Breast epithelium (tissue), 4 donors: ENCODE results near the gene KLC1. TPM values are rescaled to one million over a fixed set of nuclear protein-coding genes. Genes with fewer than 3 reads are reported as not detected.

Source experiments
- DNase-seq, 2 donors: peaks; one replicate each; pipeline ENCODE4 v3.0.0-alpha.2; 2019; ENCODE audit warnings: low spot score in 2 of 2
- H3K27ac ChIP-seq, 2 donors: fragments of 200-600 bp; sonication (generic) in 1 of 2; one replicate each; pipeline ENCODE4 v1.5.1; 2016 to 2019; ENCODE audit warnings: mild to moderate bottlenecking in 1 of 2
- H3K27me3 ChIP-seq, 2 donors: fragments of 200-600 bp; sonication (generic) in 1 of 2; one replicate each; pipeline versions ENCODE4 v1.5.1 to v1.6.0; 2017 to 2019; ENCODE audit warnings: control low read depth in 1 of 2, mild to moderate bottlenecking in 1 of 2
- H3K36me3 ChIP-seq: fragments of 200-600 bp; one replicate; pipeline ENCODE4 v1.5.1; 2019
- H3K4me1 ChIP-seq, 2 donors: fragments of 200-600 bp; sonication (generic); one replicate each; pipeline ENCODE4 v1.5.1; 2016 to 2019; ENCODE audit warnings: control low read depth in 1 of 2
- H3K4me3 ChIP-seq, 3 donors: fragments of 200-600 bp; sonication (generic); 1 replicate in 2 of 3; 2 replicates in 1 of 3; pipeline ENCODE4 v1.5.1; 2016 to 2019; ENCODE audit warnings: mild to moderate bottlenecking in 3 of 3, moderate library complexity in 2 of 3
- H3K9me3 ChIP-seq, 2 donors: fragments of 200-600 bp; sonication (generic) in 1 of 2; one replicate each; pipeline ENCODE4 v1.5.1; 2016 to 2019; ENCODE audit warnings: control low read depth in 1 of 2
- CTCF ChIP-seq, 3 donors: fragments of 450-650 bp; IDR thresholded peaks; one replicate each; pipeline ENCODE4 v1.5.1; 2016 to 2017; ENCODE audit warnings: antibody characterized with exemption in 3 of 3, mild to moderate bottlenecking in 3 of 3, moderate library complexity in 3 of 3
- POLR2A ChIP-seq: fragments of 450-650 bp; IDR thresholded peaks from one replicate; pipeline ENCODE4 v1.6.1; 2016; ENCODE audit warnings: antibody characterized with exemption, mild to moderate bottlenecking, moderate library complexity
- POLR2AphosphoS5 ChIP-seq, 3 donors: sonication (generic); formaldehyde crosslinking; IDR thresholded peaks; one replicate each; pipeline ENCODE4 v1.6.1; 2017; ENCODE audit warnings: antibody characterized with exemption in 3 of 3
- intact Hi-C: fragments of 100-400 bp; cut with DNase I; formaldehyde crosslinking; loops from one replicate; pipeline ENCODE4 v1.15.1; 2023; ENCODE audit warnings: low total_unique reads
- total RNA-seq, 3 donors: library from RNA; depleted of rRNA; stranded (reverse); fragments of >200 nt; gene quantifications; one replicate each; pipeline ENCODE4 v1.1.0, GENCODE V29; 2016

The KLC1 gene
- total RNA-seq, 3 donors from 2014 or later, result 222 to 275 (median 253) TPM

- no peak for DNase-seq
- H3K36me3 ChIP-seq, result no peaks in the 10 kb centered on the region
- no peak overlapping the region for H3K4me3 ChIP-seq
- H3K4me1 ChIP-seq, result peaks cover 0 to 17% of the 10 kb centered on the region in 2 donors
- TF ChIP-seq POLR2A (no peak), CTCF (IDR thresholded peaks at IDR 0.05) (peak in 1 of 3 donors; percentile 19)
- peak overlapping the region; percentile 80 to 84 for H3K27ac ChIP-seq
- H3K9me3 ChIP-seq, result no peaks in the 10 kb centered on the region
- intact Hi-C loops, result no loop called here
- H3K27me3 ChIP-seq, result no peaks in the 10 kb centered on the region
Measured at GRCh38 chr14:103729496-103730448, 100.8 kb downstream of the KLC1 start.

- Histone ChIP-seq H3K4me3 (no peak overlapping the region), H3K36me3 (no peaks in the 10 kb centered on the region), H3K27me3 (no peaks in the 10 kb centered on the region), H3K27ac (peak overlapping the region in 1 of 2 donors; percentile 84), H3K4me1 (peaks cover 4 to 21% of the 10 kb centered on the region in 2 donors), H3K9me3 (no peaks in the 10 kb centered on the region)
- intact Hi-C loops, result no loop called here
- DNase-seq, result peak in 1 of 2 donors; percentile 68
- TF ChIP-seq POLR2A (no peak), CTCF (IDR thresholded peaks at IDR 0.05) (no peak), POLR2AphosphoS5 (IDR thresholded peaks at IDR 0.05) (no peak)
Measured at GRCh38 chr14:103730490-103731035, 101.6 kb downstream of the KLC1 start.

- intact Hi-C loops, result no loop called here
- H3K4me1 ChIP-seq, result peaks cover 13 to 28% of the 10 kb centered on the region in 2 donors
- H3K27ac ChIP-seq, result no peak overlapping the region
- H3K9me3 ChIP-seq, result no peaks in the 10 kb centered on the region
- no peak overlapping the region for H3K4me3 ChIP-seq
- H3K36me3 ChIP-seq, result no peaks in the 10 kb centered on the region
- DNase-seq, result no peak
- H3K27me3 ChIP-seq, result no peaks in the 10 kb centered on the region
- TF ChIP-seq CTCF (IDR thresholded peaks at IDR 0.05), result no peak
- no peak for TF ChIP-seq POLR2A
- no peak for TF ChIP-seq POLR2AphosphoS5 (IDR thresholded peaks at IDR 0.05)
Measured at GRCh38 chr14:103731481-103731880, 102.5 kb downstream of the KLC1 start.

GRCh38 chr14:103731916-103732867 is 103.2 kb downstream of the KLC1 start:
- H3K27me3 ChIP-seq, result no peaks in the 10 kb centered on the region
- no peaks in the 10 kb centered on the region for H3K9me3 ChIP-seq
- TF ChIP-seq CTCF (IDR thresholded peaks at IDR 0.05) (no peak), POLR2A (no peak), POLR2AphosphoS5 (IDR thresholded peaks at IDR 0.05) (no peak)
- no peaks in the 10 kb centered on the region for H3K36me3 ChIP-seq
- H3K4me1 ChIP-seq, result peaks cover 16 to 35% of the 10 kb centered on the region in 2 donors
- no peak overlapping the region for H3K4me3 ChIP-seq
- no peak for DNase-seq
- intact Hi-C loops, result no loop called here
- H3K27ac ChIP-seq, result no peak overlapping the region
